NCI-H1048 (cell line): ENCODE measurements around the gene PAWR.
"Not testable (repeated sequence)": the region's sequence is repeated elsewhere in the genome, so short reads cannot be mapped to it uniquely, and the experiment has no call there.

Experiments
- DNase-seq: peaks from one replicate; lab custom pipeline; 2025; lab: John Stamatoyannopoulos, UW

PAWR gene

DNA sequence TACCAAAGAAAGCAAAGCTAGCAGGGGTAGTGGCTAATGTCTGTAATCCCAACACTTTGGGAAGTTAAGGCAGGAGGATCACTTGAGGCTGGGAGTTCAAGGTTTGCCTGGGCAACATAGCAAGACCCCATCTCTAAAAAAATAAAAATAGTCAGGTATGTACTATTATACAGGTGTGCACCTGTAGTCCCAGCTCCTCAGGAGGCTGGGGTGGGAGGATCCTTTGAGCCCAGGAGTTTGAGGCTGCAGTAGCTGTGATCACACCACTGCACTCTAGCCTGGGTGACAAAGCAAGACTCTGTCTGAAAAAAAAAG is 142.2 kb downstream of the PAWR start:
- no peak for DNase-seq

DNA sequence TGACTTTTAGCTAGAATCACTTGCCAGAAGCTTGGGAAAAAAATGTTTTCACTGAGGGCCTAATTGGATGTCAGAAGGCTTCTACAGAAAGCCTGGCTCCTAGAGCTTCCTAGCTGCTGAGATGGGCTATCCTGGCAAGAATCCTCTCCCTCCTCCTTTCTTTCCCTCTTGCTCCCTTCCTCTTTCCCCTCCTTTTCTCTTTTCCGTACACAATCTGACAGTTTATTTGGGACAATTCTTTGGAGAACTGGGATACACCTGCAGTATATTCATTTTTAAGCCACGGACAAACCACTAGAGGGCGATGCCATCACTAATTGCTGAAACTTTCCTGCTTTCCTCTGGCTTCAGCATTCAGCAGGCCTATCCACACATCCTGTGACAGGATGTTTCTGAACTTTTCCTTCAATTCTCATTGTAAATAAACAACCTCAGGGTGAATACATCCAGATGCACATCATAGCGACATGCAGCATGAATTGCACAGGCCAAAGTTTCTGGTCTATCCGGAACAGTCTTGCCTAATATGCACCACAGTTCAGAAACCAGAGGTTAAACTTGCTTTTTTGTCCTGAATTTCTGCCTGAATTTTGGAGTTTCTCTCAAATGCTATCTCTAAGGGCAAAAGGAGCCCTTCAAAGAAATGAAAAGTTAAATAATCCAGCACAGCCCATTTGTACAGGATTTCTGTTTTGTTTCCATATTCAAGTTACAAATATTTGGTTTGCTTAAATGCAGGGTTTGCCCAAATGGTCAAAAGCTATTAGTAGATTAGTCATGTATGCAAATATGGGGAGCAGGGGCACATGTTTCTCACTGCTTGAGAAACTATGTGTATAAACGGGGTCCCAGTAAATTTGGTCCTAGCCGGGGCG is 142.8 kb downstream of the PAWR start:
- DNase-seq: no peak

DNA sequence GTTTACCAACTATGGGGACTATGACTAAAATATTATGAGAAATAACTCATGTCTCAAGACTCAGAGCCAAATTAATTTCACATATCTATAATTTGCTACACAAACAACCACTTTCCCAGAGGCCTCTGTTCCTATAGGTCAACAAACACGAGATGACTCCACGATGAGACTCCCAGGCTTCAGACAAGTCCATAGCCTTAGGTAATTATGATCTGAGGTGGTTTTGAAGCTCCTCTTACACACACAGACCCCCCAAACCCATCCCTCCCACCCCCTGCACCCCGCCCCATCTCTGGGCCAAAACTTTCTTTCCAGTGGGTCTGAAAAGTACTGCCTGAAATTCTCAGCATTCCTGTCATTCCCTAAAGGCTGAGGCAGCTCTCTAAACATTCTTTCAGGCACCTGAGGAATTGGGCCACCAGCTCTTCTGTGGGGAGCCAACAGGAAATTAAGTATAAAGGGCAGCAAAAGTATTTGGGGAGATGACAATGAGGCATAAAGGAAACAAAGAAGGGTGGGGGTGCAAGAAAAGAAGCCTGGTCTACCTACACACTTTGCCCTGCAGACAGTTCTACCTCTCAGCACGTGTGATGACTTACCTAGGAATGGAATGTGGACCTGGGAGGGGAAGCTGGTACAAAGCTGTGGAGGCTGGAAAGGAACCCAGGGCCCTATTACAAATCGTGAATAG is 143.6 kb downstream of the PAWR start:
- no peak for DNase-seq

GRCh38 chr12:79546466-79547043 is 144.2 kb downstream of the PAWR start:
- no peak for DNase-seq

GRCh38 chr12:79544439-79544838 is 146.3 kb downstream of the PAWR start:
- DNase-seq: not testable (repeated sequence)

- DNase-seq: no peak
Measured at GRCh38 chr12:79537675-79538074, 153.1 kb downstream of the PAWR start.

- DNase-seq: no peak
Measured at GRCh38 chr12:79535751-79536150, 155.0 kb downstream of the PAWR start.
